IMR-90 (cell line): ENCODE data around the gene COL5A1. TPM values are rescaled to one million over a fixed set of nuclear protein-coding genes. Genes with fewer than 3 reads are reported as not detected.

Experiments used
- ATAC-seq: fragments of 200-7000 bp; cut with Tn5 transposase; 2 replicates; pipeline ENCODE4 v1.9.1; 2020; ENCODE audit warnings: low read depth, mild to moderate bottlenecking, moderate library complexity
- BruUV-seq: library from RNA; stranded (reverse); fragments of 400-500 nt; replicated peaks from 2 replicates; lab custom pipeline; 2021; lab: Mats Ljungman, UMichigan
- CTCF ChIA-PET: fragments of 300-600 bp; formaldehyde crosslinking; extraction: SDS; loops from one replicate; lab custom pipeline; 2021; ENCODE audit warnings: antibody characterized with exemption; lab: Yijun Ruan, JAX
- POLR2A ChIA-PET: fragments of 300-600 bp; sonication (Branson Sonifier 250); formaldehyde crosslinking; loops from one replicate; lab custom pipeline; 2022; ENCODE audit warnings: antibody characterized with exemption; ENCODE audit not compliant: unreplicated experiment; lab: Charles Lee
- DNase-seq: peaks from one replicate; pipeline ENCODE4 v3.0.0; 2013
- H2AFZ ChIP-seq: replicated peaks from 2 replicates; pipeline ENCODE3; 2013; ENCODE audit warnings: low read length, mild to moderate bottlenecking; ENCODE audit not compliant: poor library complexity
- H2AK5ac ChIP-seq: 2 replicates; pipeline ENCODE4 v1.6.1; 2013; ENCODE audit warnings: low read depth, low read length, inconsistent platforms
- H2AK9ac ChIP-seq: replicated peaks from 2 replicates; pipeline ENCODE3; 2013; ENCODE audit warnings: mild to moderate bottlenecking, low read depth, low read length, moderate library complexity; ENCODE audit not compliant: poor library complexity
- H2BK120ac ChIP-seq: 2 replicates; pipeline ENCODE4 v1.6.1; 2013; ENCODE audit warnings: low read depth, low read length, inconsistent platforms
- H2BK15ac ChIP-seq: 3 replicates; pipeline ENCODE4 v1.6.1; 2013; ENCODE audit warnings: low read depth, low read length, inconsistent platforms
- H2BK20ac ChIP-seq: 2 replicates; pipeline ENCODE4 v1.6.1; 2013; ENCODE audit warnings: low read depth, mild to moderate bottlenecking, inconsistent platforms, low read length, moderate library complexity
- H2BK5ac ChIP-seq: 2 replicates; pipeline ENCODE4 v1.6.1; 2013; ENCODE audit warnings: mild to moderate bottlenecking, low read depth, low read length, inconsistent platforms; ENCODE audit not compliant: poor library complexity, severe bottlenecking
- H3K14ac ChIP-seq: replicated peaks from 2 replicates; pipeline ENCODE4 v1.6.1; 2013; ENCODE audit warnings: low read depth, low read length, inconsistent platforms
- H3K18ac ChIP-seq: 2 replicates; pipeline ENCODE4 v1.6.1; 2013; ENCODE audit warnings: low read depth, low read length, control low read depth
- H3K23ac ChIP-seq: 2 replicates; pipeline ENCODE4 v1.6.1; 2013; ENCODE audit warnings: low read depth, low read length, inconsistent platforms
- H3K27ac ChIP-seq: 2 replicates; pipeline ENCODE4 v1.5.1; 2013; ENCODE audit warnings: mild to moderate bottlenecking, control low read depth, low read length; ENCODE audit not compliant: insufficient read depth
- H3K27me3 ChIP-seq: 2 replicates; pipeline ENCODE4 v1.6.1; 2013; ENCODE audit warnings: low read length; ENCODE audit not compliant: control insufficient read depth, insufficient read depth
- H3K36me3 ChIP-seq: 2 replicates; pipeline ENCODE4 v1.6.1; 2013; ENCODE audit warnings: low read length, mixed read lengths; ENCODE audit not compliant: control insufficient read depth, insufficient read depth
- H3K4ac ChIP-seq: 2 replicates; pipeline ENCODE4 v1.6.1; 2013; ENCODE audit warnings: low read depth, low read length, inconsistent platforms
- H3K4me1 ChIP-seq: 2 replicates; pipeline ENCODE4 v1.6.1; 2013; ENCODE audit warnings: low read length, mixed read lengths; ENCODE audit not compliant: control insufficient read depth, insufficient read depth
- H3K4me2 ChIP-seq: 2 replicates; pipeline ENCODE4 v1.6.1; 2013; ENCODE audit warnings: low read depth, mild to moderate bottlenecking, control low read depth, low read length, moderate library complexity
- H3K4me3 ChIP-seq: 2 replicates; pipeline ENCODE4 v1.5.1; 2013; ENCODE audit warnings: low read depth, mild to moderate bottlenecking, control low read depth, low read length, moderate library complexity; ENCODE audit not compliant: insufficient read depth
- H3K56ac ChIP-seq: 2 replicates; pipeline ENCODE4 v1.6.1; 2013; ENCODE audit warnings: low read length, inconsistent platforms; ENCODE audit not compliant: insufficient read depth; ENCODE audit errors: extremely low read depth
- H3K79me1 ChIP-seq, 2 experiments: 2 replicates each; pipeline ENCODE4 v1.6.1; 2013; ENCODE audit warnings: low read length in 2 of 2, inconsistent platforms in 1 of 2, low read depth in 1 of 2
- H3K9ac ChIP-seq: 2 replicates; pipeline ENCODE4 v1.6.1; 2013; ENCODE audit warnings: low read depth, low read length, control low read depth
- H3K9me1 ChIP-seq: 2 replicates; pipeline ENCODE4 v1.6.1; 2013; ENCODE audit warnings: low read length, inconsistent platforms; ENCODE audit not compliant: insufficient read depth
- H3K9me3 ChIP-seq: 2 replicates; pipeline ENCODE4 v1.6.1; 2013; ENCODE audit warnings: low read length; ENCODE audit not compliant: control insufficient read depth, insufficient read depth
- H4K20me1 ChIP-seq: 2 replicates; pipeline ENCODE4 v1.6.1; 2013; ENCODE audit warnings: low read length, inconsistent platforms; ENCODE audit not compliant: insufficient read depth
- H4K5ac ChIP-seq: 2 replicates; pipeline ENCODE4 v1.6.1; 2013; ENCODE audit warnings: mild to moderate bottlenecking, low read depth, low read length, control low read depth
- H4K8ac ChIP-seq, 2 experiments: 2 replicates each; pipeline ENCODE4 v1.6.1; 2013; ENCODE audit warnings: low read depth in 2 of 2, low read length in 2 of 2, control low read depth in 1 of 2, inconsistent platforms in 1 of 2
- H4K91ac ChIP-seq: 2 replicates; pipeline ENCODE4 v1.6.1; 2013; ENCODE audit warnings: low read depth, low read length, inconsistent platforms; ENCODE audit not compliant: insufficient read depth
- BHLHE40 ChIP-seq: fragments of 150-350 bp; IDR thresholded peaks from 2 replicates; pipeline ENCODE4 v1.6.1; 2016; ENCODE audit warnings: mild to moderate bottlenecking, low read depth, low read length
- CEBPB ChIP-seq: IDR thresholded peaks from 2 replicates; pipeline ENCODE4 v1.6.1; 2012; ENCODE audit warnings: low read depth, low read length, improper control_type of control experiment
- CHD1 ChIP-seq: IDR thresholded peaks from 2 replicates; pipeline ENCODE4 v1.6.1; 2012; ENCODE audit warnings: low read depth, low read length, improper control_type of control experiment
- FOS ChIP-seq: fragments of 150-350 bp; IDR thresholded peaks from 2 replicates; pipeline ENCODE4 v1.6.1; 2016; ENCODE audit warnings: low read depth, low read length
- MAFK ChIP-seq: IDR thresholded peaks from 2 replicates; pipeline ENCODE4 v1.6.1; 2012; ENCODE audit warnings: low read depth, low read length, improper control_type of control experiment
- MAZ ChIP-seq: IDR thresholded peaks from 2 replicates; pipeline ENCODE4 v1.6.1; 2012; ENCODE audit warnings: low read depth, mild to moderate bottlenecking, low read length, improper control_type of control experiment, moderate library complexity, borderline replicate concordance
- MXI1 ChIP-seq: IDR thresholded peaks from 2 replicates; pipeline ENCODE4 v1.6.1; 2012; ENCODE audit warnings: low read depth, mild to moderate bottlenecking, low read length, moderate library complexity, borderline replicate concordance
- NFE2L2 ChIP-seq: fragments of 150-350 bp; IDR thresholded peaks from 2 replicates; pipeline ENCODE4 v1.6.1; 2016; ENCODE audit warnings: low read depth, mild to moderate bottlenecking, low read length
- POLR2A ChIP-seq: IDR thresholded peaks from 2 replicates; pipeline ENCODE4 v1.6.1; 2012; ENCODE audit warnings: mild to moderate bottlenecking, low read depth, low read length
- RAD21 ChIP-seq: IDR thresholded peaks from 2 replicates; pipeline ENCODE4 v1.6.1; 2012; ENCODE audit warnings: low read length, improper control_type of control experiment
- RCOR1 ChIP-seq: IDR thresholded peaks from 2 replicates; pipeline ENCODE4 v1.6.1; 2012; ENCODE audit warnings: mild to moderate bottlenecking, low read length, improper control_type of control experiment; ENCODE audit not compliant: insufficient replicate concordance
- RFX5 ChIP-seq: IDR thresholded peaks from 2 replicates; pipeline ENCODE4 v1.8.0; 2012; ENCODE audit warnings: low read depth, mild to moderate bottlenecking, low read length, moderate library complexity
- SMC3 ChIP-seq: fragments of 150-350 bp; IDR thresholded peaks from 2 replicates; pipeline ENCODE4 v1.6.1; 2016; ENCODE audit warnings: low read depth, mild to moderate bottlenecking, antibody characterized with exemption, low read length, moderate library complexity
- WGBS, 2 experiments: methylation state at CpG; one replicate each; pipeline versions ENCODE4 v1.1.5 to v1.1.7; 2013; ENCODE audit warnings: missing lambda C conversion rate in 2 of 2; ENCODE audit not compliant: insufficient read length in 1 of 2; ENCODE audit errors: extremely low coverage in 2 of 2; 5-methylcytosine and 5-hydroxymethylcytosine counted together
- dilution Hi-C: fragments of 300-500 bp; cut with HindIII; formaldehyde crosslinking; loops from one replicate; pipeline ENCODE4 v1.14.3; 2018; ENCODE audit warnings: low sequenced_read_pairs; ENCODE audit not compliant: unreplicated experiment
- in situ Hi-C: fragments of 300-500 bp; cut with MboI; formaldehyde crosslinking; loops from 3 replicates; pipeline ENCODE4 v1.14.3; 2019; ENCODE audit warnings: low sequenced_read_pairs, inconsistent platforms, mixed read lengths
- intact Hi-C: fragments of 100-400 bp; cut with micrococcal nuclease; formaldehyde crosslinking; loops from 2 replicates; pipeline ENCODE4 v1.10.0; 2022
- polyA plus RNA-seq, 3 experiments: library from polyadenylated mRNA; depleted of rRNA; stranded (reverse); fragments of >200 nt; gene quantifications; 2 replicates each; pipeline ENCODE4 v1.2.3, GENCODE V29; 2012; ENCODE audit warnings: low replicate concordance in 1 of 3
- total RNA-seq: library from RNA; depleted of rRNA; stranded (reverse); fragments of >200 nt; gene quantifications from 2 replicates; pipeline ENCODE4 v1.2.3, GENCODE V29; 2012
- TF ChIP-seq, protein P1 (sequence below): fragments of 150-350 bp; IDR thresholded peaks from 2 replicates; pipeline ENCODE4 v1.6.1; 2017; ENCODE audit warnings: mild to moderate bottlenecking, antibody characterized with exemption, low read length, low read depth
- TF ChIP-seq, protein P2 (sequence below): fragments of 150-350 bp; IDR thresholded peaks from 2 replicates; pipeline ENCODE4 v1.6.1; 2016; ENCODE audit warnings: low read depth, mild to moderate bottlenecking, low read length, moderate library complexity, borderline replicate concordance

Gene COL5A1
- total and polyA plus RNA-seq, 2 of the 4 experiments (the other 2 are of a cell fraction), result 19.2 to 173 TPM

DNA sequence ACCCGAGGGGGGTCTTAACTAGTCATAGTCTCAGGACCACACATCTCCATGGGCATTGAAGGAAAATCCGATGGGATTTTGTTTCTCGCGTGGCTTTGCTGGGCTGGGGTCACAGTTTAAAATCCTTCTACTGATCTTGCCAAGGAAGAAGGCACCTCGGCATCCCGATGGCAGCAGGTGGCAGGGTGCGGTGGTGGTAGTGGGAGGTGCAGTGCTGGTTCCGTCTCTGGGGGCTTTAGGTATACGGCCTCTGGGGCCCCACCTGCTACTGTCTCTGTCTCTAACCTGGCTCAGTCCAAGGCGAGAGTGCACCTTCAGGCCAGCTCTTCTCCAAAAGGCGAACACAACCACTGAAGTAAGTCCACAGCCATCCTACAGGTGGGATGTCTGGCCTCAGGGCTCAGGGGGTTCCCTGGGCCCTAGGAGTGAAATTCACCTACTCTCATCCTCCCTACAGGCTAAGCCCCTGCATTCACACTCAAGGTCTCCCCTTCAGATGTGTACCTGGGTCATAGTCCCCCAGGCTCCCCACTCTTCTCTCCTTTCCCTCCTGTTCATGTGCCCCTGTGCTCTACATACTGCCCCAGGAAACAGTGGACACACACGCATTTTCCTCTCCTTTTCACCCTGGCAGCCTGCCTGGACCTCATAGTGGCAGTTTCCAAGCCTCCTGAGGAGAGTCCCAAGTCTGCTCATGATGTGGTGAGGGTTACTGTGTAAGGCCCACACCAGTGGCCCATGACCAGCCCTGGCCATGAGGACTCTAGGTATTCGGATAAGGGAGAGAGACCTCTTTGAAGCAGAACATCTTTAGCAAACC is 238.3 kb downstream of the COL5A1 start:
- WGBS, 2 experiments, result 79% methylated on average over 2 of the region's 13 CpGs; no CpG with 5 or more reads in 1 of the 2 experiments
- no peak overlapping the region for H3K23ac ChIP-seq
- H2BK5ac ChIP-seq, result no peak overlapping the region
- H4K5ac ChIP-seq, result no peak overlapping the region
- DNase-seq (no peak), ATAC-seq (no peak)
- no peak overlapping the region for H3K4me2 ChIP-seq
- H3K36me3 ChIP-seq, result no peaks in the 10 kb centered on the region
- H2BK15ac ChIP-seq, result no peak overlapping the region
- no peaks in the 10 kb centered on the region for H3K4me1 ChIP-seq
- in situ Hi-C loops, result no loop called here
- H3K27ac ChIP-seq, result no peak overlapping the region
- H3K18ac ChIP-seq, result no peak overlapping the region
- intact Hi-C loops, result no loop called here
- H2BK120ac ChIP-seq, result no peak overlapping the region
- H3K56ac ChIP-seq, result no peak overlapping the region
- no peaks in the 10 kb centered on the region for H3K79me1 ChIP-seq
- H2BK20ac ChIP-seq, result no peak overlapping the region
- no TSS peak for BruUV-seq
- H3K27me3 ChIP-seq, result peaks cover 48% of the 10 kb centered on the region
- H3K4ac ChIP-seq, result no peak overlapping the region
- peak overlapping the region; percentile 41 for H2AFZ ChIP-seq
- no peak overlapping the region for H4K8ac ChIP-seq
- H3K9me3 ChIP-seq, result no peaks in the 10 kb centered on the region
- H3K4me3 ChIP-seq, result no peak overlapping the region
- no peak overlapping the region for H3K9ac ChIP-seq
- no peak overlapping the region for H2AK5ac ChIP-seq
- H4K20me1 ChIP-seq, result no peaks in the 10 kb centered on the region
- dilution Hi-C loops, result no loop called here
- ChIA-PET CTCF (no interaction called here), POLR2A (no interaction called here)
- no peak overlapping the region for H4K91ac ChIP-seq
- H3K14ac ChIP-seq, result no peak overlapping the region
- H2AK9ac ChIP-seq, result no peak overlapping the region
- no peaks in the 10 kb centered on the region for H3K9me1 ChIP-seq
- no peak for TF ChIP-seq NFE2L2
- TF ChIP-seq MAFK, result no peak
- no peak for TF ChIP-seq SMC3
- TF ChIP-seq BHLHE40, result no peak
- TF ChIP-seq, protein P1, sequence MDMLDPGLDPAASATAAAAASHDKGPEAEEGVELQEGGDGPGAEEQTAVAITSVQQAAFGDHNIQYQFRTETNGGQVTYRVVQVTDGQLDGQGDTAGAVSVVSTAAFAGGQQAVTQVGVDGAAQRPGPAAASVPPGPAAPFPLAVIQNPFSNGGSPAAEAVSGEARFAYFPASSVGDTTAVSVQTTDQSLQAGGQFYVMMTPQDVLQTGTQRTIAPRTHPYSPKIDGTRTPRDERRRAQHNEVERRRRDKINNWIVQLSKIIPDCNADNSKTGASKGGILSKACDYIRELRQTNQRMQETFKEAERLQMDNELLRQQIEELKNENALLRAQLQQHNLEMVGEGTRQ, result no peak
- TF ChIP-seq RFX5, result no peak
- TF ChIP-seq FOS, result no peak
- TF ChIP-seq, protein P2, sequence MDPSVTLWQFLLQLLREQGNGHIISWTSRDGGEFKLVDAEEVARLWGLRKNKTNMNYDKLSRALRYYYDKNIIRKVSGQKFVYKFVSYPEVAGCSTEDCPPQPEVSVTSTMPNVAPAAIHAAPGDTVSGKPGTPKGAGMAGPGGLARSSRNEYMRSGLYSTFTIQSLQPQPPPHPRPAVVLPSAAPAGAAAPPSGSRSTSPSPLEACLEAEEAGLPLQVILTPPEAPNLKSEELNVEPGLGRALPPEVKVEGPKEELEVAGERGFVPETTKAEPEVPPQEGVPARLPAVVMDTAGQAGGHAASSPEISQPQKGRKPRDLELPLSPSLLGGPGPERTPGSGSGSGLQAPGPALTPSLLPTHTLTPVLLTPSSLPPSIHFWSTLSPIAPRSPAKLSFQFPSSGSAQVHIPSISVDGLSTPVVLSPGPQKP, result no peak
- no peak for TF ChIP-seq RAD21
- TF ChIP-seq CEBPB, result no peak
- TF ChIP-seq RCOR1, result no peak
- no peak for TF ChIP-seq MXI1
- no peak for TF ChIP-seq POLR2A
- TF ChIP-seq CHD1, result no peak
- no peak for TF ChIP-seq MAZ
